Naive thymus-derived CD4-positive, alpha-beta T cell (primary cell): ENCODE results near the gene THAP12. TPM values are rescaled to one million over a fixed set of nuclear protein-coding genes. Genes with fewer than 3 reads are reported as not detected.

Source experiments
- ATAC-seq: fragments of 150-1000 bp; cut with Tn5 transposase; 2 replicates; pipeline ENCODE4 v1.10.0; 2021; ENCODE audit warnings: mild to moderate bottlenecking, moderate library complexity
- CTCF ChIA-PET: fragments of 350-600 bp; sonication (Branson Sonifier 250); formaldehyde crosslinking; loops from one replicate; lab custom pipeline; 2021; ENCODE audit warnings: antibody characterized with exemption; lab: Charles Lee
- POLR2A ChIA-PET: fragments of 350-600 bp; sonication (Branson Sonifier 250); formaldehyde crosslinking; loops from one replicate; lab custom pipeline; 2021; ENCODE audit warnings: antibody characterized with exemption, inconsistent platforms; lab: Charles Lee
- DNase-seq, 9 donors: peaks; one replicate each; pipeline versions ENCODE4 v3.0.0 to v3.0.0-alpha.2; 2020 to 2022; ENCODE audit warnings: mixed read lengths in 1 of 9
- H3K27ac ChIP-seq: one replicate; pipeline ENCODE4 v1.7.0; 2013; ENCODE audit warnings: mild to moderate bottlenecking, low read depth, low read length, moderate library complexity
- H3K27me3 ChIP-seq, 2 donors: one replicate each; pipeline ENCODE4 v1.7.0; 2013; ENCODE audit warnings: low read length in 2 of 2, mild to moderate bottlenecking in 2 of 2, moderate library complexity in 2 of 2; ENCODE audit not compliant: control insufficient read depth in 2 of 2, insufficient read depth in 2 of 2
- H3K36me3 ChIP-seq, 3 experiments: 1 replicate in 2 of 3; 2 replicates in 1 of 3; pipeline ENCODE4 v1.7.0; 2013; ENCODE audit warnings: low read length in 3 of 3, mild to moderate bottlenecking in 3 of 3, moderate library complexity in 1 of 3; ENCODE audit not compliant: insufficient read depth in 3 of 3, control insufficient read depth in 2 of 3
- H3K4me1 ChIP-seq, 2 donors: one replicate each; pipeline ENCODE4 v1.7.0; 2013; ENCODE audit warnings: low read length in 2 of 2, mild to moderate bottlenecking in 2 of 2, moderate library complexity in 1 of 2; ENCODE audit not compliant: control insufficient read depth in 2 of 2, insufficient read depth in 2 of 2
- H3K4me3 ChIP-seq: 2 replicates; pipeline ENCODE4 v1.7.0; 2013; ENCODE audit warnings: mild to moderate bottlenecking, low read length
- H3K9me3 ChIP-seq, 3 experiments: 1 replicate in 2 of 3; 2 replicates in 1 of 3; pipeline ENCODE4 v1.7.0; 2013; ENCODE audit warnings: low read length in 3 of 3; ENCODE audit not compliant: control insufficient read depth in 2 of 3
- H3K27ac Mint-ChIP-seq, 9 donors: one replicate each; pipeline ENCODE4 v1.8.0; 2020 to 2022; ENCODE audit warnings: mixed read lengths in 9 of 9, mild to moderate bottlenecking in 8 of 9, moderate library complexity in 5 of 9, inconsistent platforms in 2 of 9
- H3K27me3 Mint-ChIP-seq, 5 donors: one replicate each; pipeline ENCODE4 v1.8.0; 2021 to 2022; ENCODE audit warnings: mixed read lengths in 5 of 5, mild to moderate bottlenecking in 1 of 5
- H3K36me3 Mint-ChIP-seq, 5 donors: one replicate each; pipeline ENCODE4 v1.8.0; 2020 to 2022; ENCODE audit warnings: mixed read lengths in 5 of 5, mild to moderate bottlenecking in 3 of 5, inconsistent platforms in 1 of 5
- H3K4me1 Mint-ChIP-seq, 7 donors: one replicate each; pipeline ENCODE4 v1.8.0; 2020 to 2022; ENCODE audit warnings: mixed read lengths in 7 of 7, mild to moderate bottlenecking in 3 of 7, inconsistent platforms in 1 of 7
- H3K4me3 Mint-ChIP-seq, 10 donors: one replicate each; pipeline ENCODE4 v1.8.0; 2020 to 2022; ENCODE audit warnings: mild to moderate bottlenecking in 10 of 10, mixed read lengths in 10 of 10, moderate library complexity in 6 of 10, inconsistent platforms in 2 of 10
- H3K9me3 Mint-ChIP-seq, 11 donors: one replicate each; pipeline ENCODE4 v1.8.0; 2020 to 2022; ENCODE audit warnings: mixed read lengths in 11 of 11, mild to moderate bottlenecking in 4 of 11, inconsistent platforms in 1 of 11, moderate library complexity in 1 of 11
- intact Hi-C, 2 donors: fragments of 100-400 bp; cut with micrococcal nuclease; formaldehyde crosslinking; loops; one replicate each; pipeline ENCODE4 v1.15.1; 2023
- polyA plus RNA-seq, 2 donors: library from polyadenylated mRNA; unstranded; fragments of 300-500 nt; fragmentation: Illumina TruSeq; gene quantifications; one replicate each; pipeline ENCODE4 v1.2.3, GENCODE V29; 2021
- total RNA-seq, 6 experiments: library from RNA in 5 of 6; stranded (reverse) in 5 of 6; gene quantifications; 1 replicate in 5 of 6; 2 replicates in 1 of 6; pipeline ENCODE4 v1.2.3 and lab custom pipeline; 2021 to 2026

THAP12 gene
- total and polyA plus RNA-seq, 7 experiments from 2014 or later: 40.3 to 57.9 (median 51.7) TPM

DNA sequence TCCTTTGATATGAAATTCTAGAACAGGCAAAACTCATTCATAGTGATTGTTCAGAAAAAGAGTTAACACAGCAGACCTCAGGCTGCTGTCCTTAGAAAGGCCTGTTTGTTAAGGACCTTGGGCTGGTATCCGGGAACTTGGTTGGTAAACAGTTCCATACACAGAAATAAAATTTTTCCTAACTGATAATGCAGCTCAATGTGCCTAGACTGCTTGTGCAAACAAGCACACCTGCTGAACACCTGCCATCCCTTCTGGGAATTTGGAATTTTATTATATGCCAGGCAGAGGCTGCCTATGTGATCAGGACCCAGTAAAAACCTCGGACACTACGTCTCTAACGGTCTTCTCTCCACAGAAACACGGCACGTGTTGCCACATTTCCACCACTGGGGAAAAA is 11.5 kb downstream of the THAP12 start:
- peaks cover 0 to 13% (median 6%) of the 10 kb centered on the region in 5 donors for H3K36me3 Mint-ChIP-seq
- no peaks in the 10 kb centered on the region for H3K27me3 Mint-ChIP-seq
- Histone ChIP-seq H3K27ac (no peak overlapping the region), H3K36me3 (peaks cover 0 to 8% (median 0%) of the 10 kb centered on the region in 3 experiments), H3K4me3 (no peak overlapping the region), H3K9me3 (no peaks in the 10 kb centered on the region), H3K4me1 (no peaks in the 10 kb centered on the region), H3K27me3 (no peaks in the 10 kb centered on the region)
- H3K4me1 Mint-ChIP-seq: peaks cover 24 to 65% (median 46%) of the 10 kb centered on the region in 7 donors
- H3K9me3 Mint-ChIP-seq: no peaks in the 10 kb centered on the region
- DNase-seq (no peak), ATAC-seq (no peak)
- CTCF ChIA-PET: no interaction called here
- H3K4me3 Mint-ChIP-seq: no peak overlapping the region
- POLR2A ChIA-PET: no interaction called here
- intact Hi-C loops: no loop called here
- no peak overlapping the region for H3K27ac Mint-ChIP-seq

DNA sequence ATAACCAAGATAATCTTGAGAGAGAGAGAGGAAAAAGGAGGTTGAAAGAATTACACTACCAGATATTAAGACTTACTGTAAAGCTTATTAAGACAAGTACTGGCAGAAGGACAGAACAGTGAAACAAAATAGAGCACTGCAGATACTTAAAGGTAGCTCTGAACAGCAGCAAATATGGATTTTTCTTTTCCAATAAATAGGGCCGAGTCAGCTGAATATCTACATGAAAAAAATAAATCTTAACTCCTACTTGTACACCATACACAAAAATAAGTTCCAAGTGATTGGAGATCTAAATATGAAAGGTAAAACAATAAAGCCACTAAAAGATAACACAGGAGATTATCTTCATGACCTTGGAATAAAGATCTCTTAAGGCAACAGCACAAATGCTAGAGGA is 12.4 kb downstream of the THAP12 start:
- H3K9me3 Mint-ChIP-seq: no peaks in the 10 kb centered on the region
- Histone ChIP-seq H3K4me3 (no peak overlapping the region), H3K27ac (no peak overlapping the region), H3K36me3 (peaks cover 0 to 12% (median 0%) of the 10 kb centered on the region in 3 experiments), H3K4me1 (no peaks in the 10 kb centered on the region), H3K9me3 (no peaks in the 10 kb centered on the region), H3K27me3 (no peaks in the 10 kb centered on the region)
- peaks cover 0 to 18% (median 9%) of the 10 kb centered on the region in 5 donors for H3K36me3 Mint-ChIP-seq
- H3K27me3 Mint-ChIP-seq: no peaks in the 10 kb centered on the region
- DNase-seq (no peak), ATAC-seq (no peak)
- ChIA-PET CTCF (no interaction called here), POLR2A (no interaction called here)
- intact Hi-C loops: no loop called here
- peaks cover 19 to 59% (median 40%) of the 10 kb centered on the region in 7 donors for H3K4me1 Mint-ChIP-seq
- peak overlapping the region in 3 of 9 donors; percentile 10 to 32 (median 13) for H3K27ac Mint-ChIP-seq
- no peak overlapping the region for H3K4me3 Mint-ChIP-seq

DNA sequence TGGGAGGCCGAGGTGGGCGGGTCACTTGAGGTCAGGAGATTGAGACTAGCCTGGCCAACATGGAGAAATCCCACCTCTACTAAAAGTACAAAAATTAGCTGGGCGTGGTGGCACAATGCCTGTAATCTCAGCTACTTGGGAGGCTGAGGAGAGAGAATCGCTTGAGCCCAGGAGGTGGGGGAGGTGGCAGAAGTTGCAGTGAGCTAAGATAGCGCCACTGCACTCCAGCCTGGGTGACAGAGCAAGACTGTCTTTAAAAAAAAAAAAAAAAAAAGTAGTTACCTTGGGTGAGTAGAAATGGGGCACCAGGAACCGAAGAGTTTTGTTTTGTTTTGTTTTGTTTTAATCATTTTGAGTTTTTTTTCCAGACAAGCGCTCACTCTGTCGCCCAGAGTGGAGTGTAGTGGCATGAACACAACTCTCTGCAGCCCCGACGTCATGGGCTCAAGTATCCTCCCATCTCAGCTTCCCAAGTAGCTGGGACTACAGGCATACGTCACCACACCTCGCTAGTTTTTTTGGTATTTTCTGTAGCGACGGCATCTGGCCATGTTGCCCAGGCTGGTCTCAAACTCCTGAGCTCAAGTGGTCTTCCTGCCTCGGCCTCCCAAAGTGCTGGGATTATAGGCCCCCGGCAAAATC is 15.8 kb downstream of the THAP12 start:
- Mint-ChIP-seq H3K27ac (no peak overlapping the region), H3K36me3 (peaks cover 0 to 28% (median 10%) of the 10 kb centered on the region in 5 donors), H3K4me3 (no peak overlapping the region), H3K27me3 (no peaks in the 10 kb centered on the region), H3K9me3 (no peaks in the 10 kb centered on the region), H3K4me1 (peaks cover 12 to 48% (median 35%) of the 10 kb centered on the region in 7 donors)
- peaks cover 0 to 17% (median 0%) of the 10 kb centered on the region in 3 experiments for H3K36me3 ChIP-seq
- intact Hi-C loops: no loop called here
- ATAC-seq: no peak
- no peaks in the 10 kb centered on the region for H3K9me3 ChIP-seq
- no peaks in the 10 kb centered on the region for H3K27me3 ChIP-seq
- no peak overlapping the region for H3K4me3 ChIP-seq
- H3K4me1 ChIP-seq: no peaks in the 10 kb centered on the region
- DNase-seq: no peak
- no peak overlapping the region for H3K27ac ChIP-seq
- CTCF ChIA-PET: no interaction called here
- POLR2A ChIA-PET: no interaction called here

DNA sequence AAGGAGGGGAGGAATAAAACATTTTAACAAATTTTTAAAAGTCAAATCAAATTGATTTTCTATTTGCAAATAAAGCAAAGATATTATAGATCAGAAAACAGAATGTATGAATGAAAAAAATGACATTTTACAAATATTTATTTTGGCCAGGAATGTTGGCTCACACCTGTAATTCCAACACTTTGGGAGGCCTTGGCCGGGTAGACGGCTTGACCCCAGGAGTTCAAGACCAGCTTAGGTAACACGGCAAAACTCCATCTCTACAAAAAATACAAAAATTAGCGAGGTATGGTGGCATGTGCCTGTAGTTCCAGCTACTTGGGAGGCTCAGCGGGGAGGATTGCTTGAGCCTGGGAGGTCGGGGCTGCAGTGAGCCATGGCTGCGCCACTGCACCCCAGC is 18.2 kb downstream of the THAP12 start:
- H3K4me3 ChIP-seq: no peak overlapping the region
- ATAC-seq: no peak

DNA sequence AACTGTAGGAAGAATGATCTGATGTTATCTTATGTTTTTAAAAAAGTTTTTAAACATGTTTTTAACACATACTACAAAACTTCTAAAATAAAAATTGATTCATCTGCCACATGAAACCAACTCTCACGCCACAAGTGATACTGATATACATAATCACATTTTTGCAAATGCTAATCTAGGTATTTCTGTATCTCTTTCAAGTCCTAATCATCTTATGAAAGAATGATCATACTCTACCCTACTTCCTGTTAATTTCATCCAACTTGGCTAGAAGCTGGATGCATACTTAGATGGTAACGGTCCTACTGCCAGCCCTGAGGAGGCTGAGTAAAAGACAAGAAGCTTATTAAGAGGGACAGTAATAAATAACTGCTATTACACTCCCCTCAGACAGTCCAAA is 19.2 kb downstream of the THAP12 start:
- ATAC-seq: no peak
- no peak overlapping the region for H3K4me3 Mint-ChIP-seq
- H3K4me3 ChIP-seq: no peak overlapping the region
- H3K27ac ChIP-seq: no peak overlapping the region
- DNase-seq: no peak
- peaks cover 7 to 53% (median 28%) of the 10 kb centered on the region in 5 donors for H3K36me3 Mint-ChIP-seq
- no peaks in the 10 kb centered on the region for H3K9me3 ChIP-seq
- H3K27me3 ChIP-seq: no peaks in the 10 kb centered on the region
- ChIA-PET POLR2A (no interaction called here), CTCF (no interaction called here)
- no peak overlapping the region for H3K27ac Mint-ChIP-seq
- H3K4me1 ChIP-seq: no peaks in the 10 kb centered on the region
- peaks cover 4 to 21% (median 13%) of the 10 kb centered on the region in 7 donors for H3K4me1 Mint-ChIP-seq
- intact Hi-C loops: no loop called here
- no peaks in the 10 kb centered on the region for H3K27me3 Mint-ChIP-seq
- no peaks in the 10 kb centered on the region for H3K9me3 Mint-ChIP-seq
- peaks cover 0 to 26% (median 0%) of the 10 kb centered on the region in 3 experiments for H3K36me3 ChIP-seq

More for the DNA sequence above, 18.2 kb downstream of the THAP12 start:
- no peak overlapping the region for H3K27ac ChIP-seq
- Mint-ChIP-seq H3K9me3 (no peaks in the 10 kb centered on the region), H3K27ac (peak overlapping the region in 1 of 9 donors; percentile 46), H3K4me3 (no peak overlapping the region), H3K27me3 (no peaks in the 10 kb centered on the region), H3K4me1 (peaks cover 6 to 24% (median 16%) of the 10 kb centered on the region in 7 donors), H3K36me3 (peaks cover 2 to 48% (median 24%) of the 10 kb centered on the region in 5 donors)
- no peak for DNase-seq
- intact Hi-C loops: no loop called here
- peaks cover 0 to 26% (median 0%) of the 10 kb centered on the region in 3 experiments for H3K36me3 ChIP-seq
- no peaks in the 10 kb centered on the region for H3K4me1 ChIP-seq
- no peaks in the 10 kb centered on the region for H3K27me3 ChIP-seq
- ChIA-PET POLR2A (no interaction called here), CTCF (no interaction called here)
- no peaks in the 10 kb centered on the region for H3K9me3 ChIP-seq

DNA sequence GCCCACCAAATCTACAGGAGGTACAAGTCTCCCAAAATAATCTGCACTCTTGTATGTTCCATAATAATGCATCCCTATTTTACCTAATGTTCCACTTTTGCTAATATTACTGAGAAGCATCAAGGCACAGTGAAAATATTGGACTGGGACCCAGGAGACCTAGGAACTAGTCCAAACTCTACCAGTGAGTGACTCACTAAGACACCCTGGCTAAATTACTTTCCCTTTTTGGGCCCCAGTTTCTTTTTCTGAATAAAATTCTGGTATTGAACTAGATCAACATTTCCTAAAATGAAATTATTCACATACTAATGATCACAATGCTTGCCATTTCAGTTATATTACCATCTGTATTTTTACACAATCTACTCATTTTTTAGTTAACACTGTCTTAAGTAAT is 19.6 kb downstream of the THAP12 start:
- ATAC-seq (no peak), DNase-seq (no peak)
- no peaks in the 10 kb centered on the region for H3K27me3 Mint-ChIP-seq
- no peaks in the 10 kb centered on the region for H3K9me3 Mint-ChIP-seq
- Histone ChIP-seq H3K4me3 (no peak overlapping the region), H3K9me3 (no peaks in the 10 kb centered on the region), H3K27me3 (no peaks in the 10 kb centered on the region), H3K27ac (no peak overlapping the region), H3K4me1 (no peaks in the 10 kb centered on the region), H3K36me3 (peaks cover 0 to 29% (median 0%) of the 10 kb centered on the region in 3 experiments)
- ChIA-PET CTCF (no interaction called here), POLR2A (no interaction called here)
- no peak overlapping the region for H3K4me3 Mint-ChIP-seq
- intact Hi-C loops: no loop called here
- H3K4me1 Mint-ChIP-seq: peaks cover 4 to 21% (median 13%) of the 10 kb centered on the region in 7 donors
- no peak overlapping the region for H3K27ac Mint-ChIP-seq
- peaks cover 7 to 54% (median 28%) of the 10 kb centered on the region in 5 donors for H3K36me3 Mint-ChIP-seq

- Mint-ChIP-seq H3K27me3 (no peaks in the 10 kb centered on the region), H3K4me1 (peaks cover 0 to 6% (median 0%) of the 10 kb centered on the region in 7 donors), H3K4me3 (no peak overlapping the region), H3K27ac (no peak overlapping the region), H3K36me3 (peaks cover 37 to 83% (median 52%) of the 10 kb centered on the region in 5 donors), H3K9me3 (peaks cover 0 to 22% (median 10%) of the 10 kb centered on the region in 11 donors)
- DNase-seq (no peak), ATAC-seq (no peak)
- H3K27ac ChIP-seq: no peak overlapping the region
- ChIA-PET POLR2A (no interaction called here), CTCF (no interaction called here)
- intact Hi-C loops: no loop called here
- H3K4me1 ChIP-seq: no peaks in the 10 kb centered on the region
- peaks cover 0 to 14% (median 0%) of the 10 kb centered on the region in 3 experiments for H3K9me3 ChIP-seq
- no peaks in the 10 kb centered on the region for H3K27me3 ChIP-seq
- H3K36me3 ChIP-seq: peaks cover 9 to 46% (median 11%) of the 10 kb centered on the region in 3 experiments
- H3K4me3 ChIP-seq: no peak overlapping the region
Measured at GRCh38 chr11:76355172-76355571, 25.8 kb downstream of the THAP12 start.
